GM12872 (cell line): ENCODE measurements around the gene CDH5.

Source experiments
- TF ChIP-seq, protein P1 (sequence below): IDR thresholded peaks from 3 replicates; pipeline ENCODE4 v1.5.1; 2011; ENCODE audit warnings: low read depth, mild to moderate bottlenecking, low read length, moderate library complexity; ENCODE audit not compliant: insufficient read depth

Gene CDH5

DNA sequence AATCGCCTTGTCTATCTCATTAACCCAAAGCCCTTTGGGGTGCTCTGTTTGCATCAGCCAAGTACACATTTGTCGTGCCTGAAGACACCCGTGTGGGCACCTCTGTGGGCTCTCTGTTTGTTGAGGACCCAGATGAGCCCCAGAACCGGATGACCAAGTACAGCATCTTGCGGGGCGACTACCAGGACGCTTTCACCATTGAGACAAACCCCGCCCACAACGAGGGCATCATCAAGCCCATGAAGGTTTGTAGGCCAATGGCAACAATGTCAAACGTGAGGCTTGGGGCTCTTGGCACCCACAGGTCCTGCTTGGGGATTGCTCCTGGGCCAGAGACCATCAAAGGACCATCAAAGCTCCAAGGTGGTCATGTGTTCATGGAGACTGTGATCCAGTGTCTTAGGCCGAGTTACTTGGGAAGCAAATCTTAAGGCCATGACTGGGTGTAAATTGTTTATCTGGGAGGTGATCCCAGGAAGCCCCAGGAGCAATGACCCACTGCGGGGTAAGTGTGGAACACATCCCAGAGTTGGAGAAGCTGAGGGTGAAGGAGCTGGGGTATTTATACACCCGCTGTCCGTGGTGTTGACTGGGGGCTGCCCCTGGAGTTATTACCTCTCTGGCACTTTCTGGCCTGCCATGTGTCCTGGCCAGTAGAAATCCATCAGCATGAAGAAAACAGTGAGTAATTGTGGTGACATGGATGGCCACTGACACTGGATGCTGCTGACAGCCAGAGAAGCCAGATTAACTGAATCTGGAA lies 24.0 kb downstream of the CDH5 start:
- TF ChIP-seq, protein P1, sequence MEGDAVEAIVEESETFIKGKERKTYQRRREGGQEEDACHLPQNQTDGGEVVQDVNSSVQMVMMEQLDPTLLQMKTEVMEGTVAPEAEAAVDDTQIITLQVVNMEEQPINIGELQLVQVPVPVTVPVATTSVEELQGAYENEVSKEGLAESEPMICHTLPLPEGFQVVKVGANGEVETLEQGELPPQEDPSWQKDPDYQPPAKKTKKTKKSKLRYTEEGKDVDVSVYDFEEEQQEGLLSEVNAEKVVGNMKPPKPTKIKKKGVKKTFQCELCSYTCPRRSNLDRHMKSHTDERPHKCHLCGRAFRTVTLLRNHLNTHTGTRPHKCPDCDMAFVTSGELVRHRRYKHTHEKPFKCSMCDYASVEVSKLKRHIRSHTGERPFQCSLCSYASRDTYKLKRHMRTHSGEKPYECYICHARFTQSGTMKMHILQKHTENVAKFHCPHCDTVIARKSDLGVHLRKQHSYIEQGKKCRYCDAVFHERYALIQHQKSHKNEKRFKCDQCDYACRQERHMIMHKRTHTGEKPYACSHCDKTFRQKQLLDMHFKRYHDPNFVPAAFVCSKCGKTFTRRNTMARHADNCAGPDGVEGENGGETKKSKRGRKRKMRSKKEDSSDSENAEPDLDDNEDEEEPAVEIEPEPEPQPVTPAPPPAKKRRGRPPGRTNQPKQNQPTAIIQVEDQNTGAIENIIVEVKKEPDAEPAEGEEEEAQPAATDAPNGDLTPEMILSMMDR: no peak

DNA sequence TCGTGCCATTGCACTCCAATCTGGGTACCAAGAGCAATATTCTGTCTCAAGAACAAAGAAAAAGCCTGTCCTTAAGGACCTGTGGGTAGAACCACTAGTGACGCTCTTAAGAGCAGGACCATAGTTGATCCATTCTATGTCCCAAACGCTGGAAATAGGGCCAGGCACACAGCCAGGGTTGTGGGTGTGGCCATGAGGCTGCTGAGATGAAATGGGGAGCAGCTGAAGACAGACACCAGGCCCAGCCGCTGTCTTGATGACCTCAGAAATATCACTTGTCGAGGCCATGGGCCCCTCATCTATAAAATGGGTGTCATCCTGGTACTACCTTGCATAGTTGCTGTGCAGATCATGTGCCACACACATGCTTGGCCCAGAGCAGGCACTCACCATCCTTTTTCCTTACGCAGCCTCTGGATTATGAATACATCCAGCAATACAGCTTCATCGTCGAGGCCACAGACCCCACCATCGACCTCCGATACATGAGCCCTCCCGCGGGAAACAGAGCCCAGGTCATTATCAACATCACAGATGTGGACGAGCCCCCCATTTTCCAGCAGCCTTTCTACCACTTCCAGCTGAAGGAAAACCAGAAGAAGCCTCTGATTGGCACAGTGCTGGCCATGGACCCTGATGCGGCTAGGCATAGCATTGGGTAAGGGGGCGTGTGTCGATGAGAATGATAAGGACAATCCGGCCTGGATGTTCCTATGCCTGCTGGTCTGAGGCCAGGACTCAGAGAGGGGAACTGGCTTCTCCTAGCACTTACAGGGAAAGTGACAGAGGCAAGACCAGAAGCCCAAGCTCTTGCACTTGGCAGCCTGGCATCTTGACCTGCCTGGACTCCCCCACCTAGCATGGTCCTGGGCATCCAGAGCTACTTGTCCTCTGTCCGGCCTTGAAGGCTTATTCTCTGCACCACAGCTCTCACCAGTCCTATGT lies 25.5 kb downstream of the CDH5 start:
- TF ChIP-seq, protein P1: no peak

DNA sequence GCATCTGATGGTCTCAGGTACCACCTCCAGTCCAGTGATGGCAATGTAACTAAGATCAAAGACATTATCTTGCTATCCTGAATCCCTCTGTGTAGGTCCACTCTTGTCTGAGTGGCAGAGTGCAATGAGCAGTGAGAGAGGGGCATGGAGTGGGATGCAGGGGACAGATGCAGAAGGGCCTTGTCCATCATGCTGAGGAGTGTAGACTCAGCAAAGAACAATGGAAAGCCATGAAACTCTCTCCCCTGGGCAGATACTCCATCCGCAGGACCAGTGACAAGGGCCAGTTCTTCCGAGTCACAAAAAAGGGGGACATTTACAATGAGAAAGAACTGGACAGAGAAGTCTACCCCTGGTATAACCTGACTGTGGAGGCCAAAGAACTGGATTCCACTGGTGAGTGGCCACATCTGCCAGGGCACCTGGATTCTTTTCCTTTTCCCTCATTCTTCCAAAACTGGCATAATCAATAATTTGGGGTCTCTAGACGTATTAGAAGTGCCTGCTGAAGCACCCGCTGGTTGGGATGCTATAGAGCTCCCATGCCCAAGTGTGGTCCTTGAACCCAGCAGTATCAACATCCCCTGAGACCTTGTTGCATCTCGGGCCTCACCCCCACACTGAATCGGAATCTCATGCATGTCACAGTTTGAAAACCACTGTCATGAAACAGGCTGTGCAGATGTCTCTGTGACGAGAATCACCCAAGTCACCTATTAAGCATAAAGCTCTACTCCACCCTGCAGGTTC lies 29.5 kb downstream of the CDH5 start:
- TF ChIP-seq, protein P1: no peak

DNA sequence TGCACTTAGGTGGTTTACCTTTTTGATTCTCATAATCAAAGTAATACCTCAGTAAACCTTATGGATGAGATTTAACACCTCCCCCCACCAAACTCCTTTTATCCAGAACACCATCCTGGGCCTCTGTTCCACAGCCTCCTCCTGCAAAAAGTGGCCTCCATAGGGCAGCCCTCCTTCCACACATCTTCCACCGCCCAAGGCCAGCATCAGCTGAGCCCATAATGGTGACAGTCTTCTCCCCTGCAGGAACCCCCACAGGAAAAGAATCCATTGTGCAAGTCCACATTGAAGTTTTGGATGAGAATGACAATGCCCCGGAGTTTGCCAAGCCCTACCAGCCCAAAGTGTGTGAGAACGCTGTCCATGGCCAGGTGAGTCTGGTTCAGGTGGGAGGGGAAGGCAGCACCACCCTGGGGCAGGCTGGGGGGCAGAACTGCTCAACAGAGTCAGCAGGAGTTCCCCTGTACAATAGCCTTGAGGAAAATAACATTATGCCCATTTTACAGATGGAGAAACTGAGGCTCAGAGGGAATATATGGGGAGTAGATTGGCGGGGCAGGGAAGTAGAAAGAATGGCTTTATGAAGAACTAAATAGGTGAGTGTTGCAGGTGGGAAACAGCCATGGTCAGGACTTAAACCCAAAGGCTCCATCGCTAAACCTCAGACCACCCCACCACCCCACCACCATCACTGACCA lies 31.4 kb downstream of the CDH5 start:
- TF ChIP-seq, protein P1: no peak

DNA sequence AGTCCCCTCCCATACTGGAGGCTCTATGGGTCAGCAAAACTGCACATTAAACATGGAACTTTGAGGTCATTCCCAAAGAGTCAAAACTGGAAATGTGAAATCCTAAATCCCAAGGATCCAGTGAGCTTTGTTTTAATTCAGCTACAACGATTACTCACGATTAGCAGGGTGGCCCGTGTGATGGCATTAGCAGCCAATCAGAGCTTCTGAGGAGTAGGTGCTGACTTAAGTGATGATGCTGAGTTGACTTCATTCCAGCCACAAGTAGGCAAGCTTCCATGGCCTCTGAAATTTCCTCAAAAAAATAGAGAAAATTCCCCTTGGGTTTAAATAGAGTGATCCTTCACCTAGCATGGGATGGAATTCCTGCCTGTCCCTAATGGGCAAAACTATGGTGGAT lies 32.5 kb downstream of the CDH5 start:
- TF ChIP-seq, protein P1: no peak

DNA sequence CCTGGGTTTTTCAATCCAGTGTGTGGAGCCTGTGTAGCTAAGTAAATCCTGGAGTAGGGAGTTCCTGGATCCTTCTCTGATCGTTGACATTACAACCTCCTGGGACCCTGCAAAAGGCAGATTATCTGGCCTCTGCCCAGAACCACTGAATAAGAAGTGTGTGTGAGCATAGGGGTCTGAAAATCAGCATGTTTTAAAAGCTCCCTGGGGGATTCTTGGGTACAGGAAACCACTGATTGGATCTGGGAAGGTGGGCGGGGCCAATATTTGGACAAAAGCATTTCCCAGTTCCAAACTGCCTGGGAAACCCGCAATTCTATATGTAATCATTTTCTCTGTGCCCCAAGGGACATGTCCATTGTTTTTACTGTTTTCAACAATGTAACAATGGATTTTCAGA lies 33.4 kb downstream of the CDH5 start:
- TF ChIP-seq, protein P1: no peak
